Left colon (tissue), 2 donors: ENCODE results near the gene KLF16. TPM values are rescaled to one million over a fixed set of nuclear protein-coding genes. Genes with fewer than 3 reads are reported as not detected.
"Not testable (repeated sequence)": the region's sequence is repeated elsewhere in the genome, so short reads cannot be mapped to it uniquely, and the experiment has no call there.

ENCODE experiments used
- ATAC-seq: fragments of 200-7000 bp; cut with Tn5 transposase; one replicate; pipeline ENCODE4 v1.9.1; 2020; ENCODE audit warnings: mild to moderate bottlenecking, moderate library complexity
- DNase-seq, 2 donors: peaks; one replicate each; pipeline ENCODE4 v3.0.0-alpha.2; 2020
- intact Hi-C, 2 donors: fragments of 100-400 bp; cut with DNase I in 1 of 2; cut with micrococcal nuclease in 1 of 2; formaldehyde crosslinking; loops; one replicate each; pipeline versions ENCODE4 v1.11.2 to v1.14.0; 2022; cut with DNase I, micrococcal nuclease
- long read RNA-seq: library from polyadenylated mRNA; unstranded; transcript quantifications from one replicate; pipeline ENCODE4 v2.0.0, GENCODE V29; 2021
- total RNA-seq, 2 donors: library from RNA; stranded (reverse); fragmentation: NEBNext Ultra II Directional; extraction: Animal tissue kit (Norgen Biotek cat#: 25700); gene quantifications; one replicate each; pipeline ENCODE4 v1.2.1, GENCODE V29; 2021
- donor health status: DM: no; HTN: no; CAD: no.
- donor health status: DM: yes; HTN: yes; CAD: no.

KLF16 gene
- 10 to 100 TPM; 30.6 to 35.9 TPM for total RNA-seq
- long read RNA-seq, partial matches to known transcripts: 0 of 12 reads
- long read RNA-seq, other reads (novel, unspliced or antisense): 11 of 12 reads

GRCh38 chr19:1863328-1863637 is at the start of gene KLF16:
KLF16 (minus strand) TSS chr19:1863579; CDS start chr19:1863497, 82 bp downstream.
- DNase-seq (no peak), ATAC-seq (no peak)
- intact Hi-C loops: no loop called here

DNA sequence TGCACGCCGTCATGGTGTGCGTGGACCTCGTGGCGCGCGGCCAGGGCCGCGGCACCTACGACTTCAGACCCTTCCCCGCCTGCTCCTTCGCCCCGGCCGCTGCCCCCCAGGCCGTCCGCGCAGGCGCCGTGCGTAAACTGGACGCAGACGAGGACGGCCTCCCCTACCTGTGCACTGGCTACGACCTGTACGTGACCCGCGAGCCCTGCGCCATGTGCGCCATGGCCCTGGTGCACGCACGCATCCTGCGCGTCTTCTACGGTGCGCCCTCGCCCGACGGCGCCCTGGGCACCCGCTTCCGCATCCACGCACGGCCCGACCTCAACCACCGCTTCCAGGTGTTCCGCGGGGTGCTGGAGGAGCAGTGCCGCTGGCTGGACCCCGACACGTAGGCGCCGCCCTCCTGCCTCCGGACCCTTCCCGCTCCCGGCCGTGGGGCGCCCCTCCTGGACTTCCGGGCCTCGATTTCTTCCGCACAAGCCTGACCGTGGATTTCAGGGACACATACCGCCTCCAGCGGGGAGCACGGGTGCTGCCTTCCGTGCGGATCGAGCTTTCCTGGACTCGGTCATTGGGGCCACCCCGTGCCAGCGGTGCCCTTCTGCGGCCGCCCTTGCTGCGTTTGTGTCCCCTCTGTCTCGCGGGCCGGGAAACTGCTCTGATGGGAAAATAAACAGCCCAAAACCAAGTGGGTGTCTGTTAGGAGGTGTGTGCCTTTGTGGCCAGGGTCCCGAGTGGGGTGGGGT is 49.6 kb upstream of the KLF16 start:
- DNase-seq: no peak
- intact Hi-C loops: no loop called here
- no peak for ATAC-seq

- DNase-seq (peak; percentile 88 to 95), ATAC-seq (peak; percentile 69)
- intact Hi-C loops: no loop called here
Observed at GRCh38 chr19:1911995-1912394, 48.6 kb upstream of the KLF16 start.

DNA sequence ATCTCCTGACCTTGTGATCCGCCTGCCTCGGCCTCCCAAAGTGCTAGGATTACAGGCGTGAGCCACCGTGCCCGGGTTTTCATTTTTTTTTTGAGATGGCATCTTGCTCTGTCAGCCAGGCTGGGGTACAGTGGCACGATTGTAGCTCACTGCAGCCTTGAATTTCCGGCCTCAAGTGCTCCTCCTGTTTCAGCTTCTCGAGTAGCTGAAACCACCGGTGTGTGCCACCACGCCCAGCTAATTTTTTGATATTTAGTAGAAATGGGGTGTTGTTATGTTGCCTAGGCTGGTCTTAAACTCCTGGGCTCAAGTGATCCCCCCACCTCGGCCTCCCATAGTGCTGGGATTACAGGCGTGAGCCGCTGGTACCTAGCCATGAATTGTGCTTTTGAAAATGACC is 47.7 kb upstream of the KLF16 start:
- DNase-seq (no peak), ATAC-seq (no peak)
- intact Hi-C loops: no loop called here

DNA sequence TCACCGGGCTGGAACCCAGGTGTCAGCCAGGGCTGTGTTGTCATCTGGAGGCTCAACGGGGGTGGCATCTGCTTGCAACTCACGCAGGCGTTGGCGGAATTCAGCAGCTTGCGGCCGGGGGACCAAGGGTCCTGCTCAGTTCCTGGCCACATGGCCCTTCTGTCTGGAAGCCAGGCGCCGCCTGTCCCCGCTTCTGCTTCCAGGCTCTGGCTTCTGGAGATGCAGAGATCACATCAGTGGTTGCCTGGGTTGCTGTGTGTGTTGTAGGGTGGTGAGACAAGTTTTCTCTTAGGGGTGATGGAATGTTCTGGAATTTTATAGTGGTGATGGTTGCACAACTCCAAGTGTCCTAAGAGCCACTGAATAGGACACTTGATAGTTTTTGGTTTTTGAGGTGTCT is 46.8 kb upstream of the KLF16 start:
- no peak for ATAC-seq
- intact Hi-C loops: no loop called here
- no peak for DNase-seq

DNA sequence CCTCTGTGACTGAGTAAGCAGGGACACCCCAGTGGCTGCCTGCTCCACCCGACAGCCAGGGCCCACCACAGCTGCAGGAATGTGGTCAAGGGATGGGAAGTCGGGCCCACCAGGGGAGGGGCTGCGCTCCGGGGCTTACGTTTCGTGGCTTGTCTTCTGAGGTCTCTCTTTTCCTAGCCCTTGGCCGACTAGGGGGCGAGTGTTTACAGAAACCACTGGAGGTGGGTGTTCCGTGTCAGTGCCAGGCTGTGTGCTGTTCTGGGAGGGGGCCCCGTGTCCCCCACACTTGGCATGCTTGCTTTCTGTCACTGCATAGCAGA is 46.3 kb upstream of the KLF16 start:
- intact Hi-C loops: no loop called here
- DNase-seq (no peak), ATAC-seq (no peak)

DNA sequence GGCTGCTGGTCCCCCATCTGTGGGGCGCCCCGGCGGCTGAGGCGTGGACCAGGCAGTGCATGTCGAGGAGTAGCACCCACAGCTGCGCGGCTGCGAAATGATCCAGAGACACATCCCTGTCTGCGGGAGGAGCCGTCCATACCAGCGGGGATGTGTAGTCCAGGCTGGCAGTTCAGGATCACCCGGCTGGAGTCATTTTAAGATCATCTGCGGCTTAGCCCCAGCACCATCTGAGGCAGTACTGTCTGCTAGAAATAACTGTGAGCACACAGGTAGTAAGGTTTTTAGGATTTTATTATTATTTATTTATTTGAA is 44.9 kb upstream of the KLF16 start:
- DNase-seq (no peak), ATAC-seq (peak; percentile 1)
- intact Hi-C loops: no loop called here

DNA sequence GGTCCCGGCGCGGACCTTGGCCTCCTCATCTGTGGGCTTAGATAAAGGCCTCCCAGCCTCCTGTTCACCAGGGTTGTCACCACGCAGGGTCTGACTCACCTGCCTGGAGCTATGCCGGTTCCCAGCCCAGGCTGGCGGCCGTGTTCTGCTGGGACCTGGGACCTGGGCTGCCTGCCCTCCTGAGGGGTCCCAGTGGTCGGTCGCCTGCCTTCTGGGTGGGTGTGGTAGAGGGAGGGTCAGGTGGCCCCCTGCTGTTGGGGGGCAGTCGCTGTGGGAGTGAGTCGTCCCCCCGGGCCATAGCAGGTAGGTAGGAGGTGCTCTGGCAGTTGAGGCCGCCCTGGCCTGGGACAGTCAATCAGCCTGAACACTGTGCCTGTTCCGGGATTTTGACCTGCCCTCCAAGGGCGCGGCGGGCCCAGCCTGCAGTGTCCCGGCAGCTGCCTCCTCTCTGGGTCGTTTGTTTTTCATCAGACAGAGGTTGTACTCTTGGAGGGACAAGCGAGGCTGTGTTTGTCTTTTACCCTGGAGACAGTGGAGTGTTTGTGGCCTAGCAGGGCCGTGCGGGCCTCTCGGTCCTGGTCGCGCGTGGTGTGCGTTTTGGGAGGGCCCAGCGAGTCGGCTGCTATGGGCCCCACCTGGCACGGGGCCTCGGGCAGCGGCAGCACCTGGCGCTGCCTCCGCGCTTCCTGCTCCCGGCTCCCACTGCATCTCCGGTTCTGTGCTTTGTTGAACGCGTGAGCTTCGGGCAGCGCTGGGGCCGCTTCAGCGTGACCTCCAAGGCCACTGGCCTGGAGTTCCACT is 44.4 kb upstream of the KLF16 start:
- DNase-seq (peak; percentile 76 to 81), ATAC-seq (peak; percentile 62)
- intact Hi-C loops: no loop called here

GRCh38 chr19:1906985-1907562 is 43.7 kb upstream of the KLF16 start:
- DNase-seq: no peak
- ATAC-seq: no peak
- intact Hi-C loops: no loop called here

- ATAC-seq: no peak
- intact Hi-C loops: no loop called here
- no peak for DNase-seq
Observed at GRCh38 chr19:1905863-1906375, 42.5 kb upstream of the KLF16 start.

GRCh38 chr19:1905110-1905862 is 41.9 kb upstream of the KLF16 start, which contains the start of the genes ADAT3 and SCAMP4:
ADAT3 (plus strand) TSS chr19:1905399; CDS start chr19:1912048, 6,649 bp downstream.
SCAMP4 (plus strand) TSS chr19:1905399; CDS start chr19:1915020, 9,621 bp downstream.
- intact Hi-C loops: no loop called here
- DNase-seq (peak; percentile 99 to 100), ATAC-seq (peak; percentile 79)

- intact Hi-C loops: no loop called here
- DNase-seq (no peak), ATAC-seq (no peak)
Observed at GRCh38 chr19:1904860-1905109, 41.4 kb upstream of the KLF16 start.

- no peak for DNase-seq
- ATAC-seq: no peak
- intact Hi-C loops: no loop called here
Observed at GRCh38 chr19:1902923-1903322, 39.5 kb upstream of the KLF16 start.

DNA sequence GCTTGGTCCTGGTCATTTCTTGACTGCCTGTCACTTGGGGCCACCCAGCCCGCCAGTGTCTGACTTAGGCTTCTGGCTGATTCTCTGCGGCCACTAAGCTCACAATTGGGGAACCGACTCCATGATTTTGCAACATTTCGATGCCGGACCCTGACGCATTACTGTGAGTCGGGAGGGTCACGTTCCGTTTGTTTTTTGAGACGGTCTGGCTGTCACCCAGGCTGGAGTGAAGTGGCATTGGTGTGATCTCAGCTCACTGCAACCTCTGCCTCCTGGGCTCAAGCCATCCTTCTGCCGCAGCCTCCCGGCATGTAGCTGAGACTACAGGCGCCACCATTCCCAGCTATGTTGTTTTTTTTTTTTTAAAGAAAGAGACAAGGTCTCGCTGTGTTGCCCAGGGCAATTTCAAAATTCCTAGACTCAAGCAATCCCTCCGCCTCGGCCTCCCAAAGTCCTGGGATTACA is 38.6 kb upstream of the KLF16 start:
- intact Hi-C loops: no loop called here
- DNase-seq: no peak

DNA sequence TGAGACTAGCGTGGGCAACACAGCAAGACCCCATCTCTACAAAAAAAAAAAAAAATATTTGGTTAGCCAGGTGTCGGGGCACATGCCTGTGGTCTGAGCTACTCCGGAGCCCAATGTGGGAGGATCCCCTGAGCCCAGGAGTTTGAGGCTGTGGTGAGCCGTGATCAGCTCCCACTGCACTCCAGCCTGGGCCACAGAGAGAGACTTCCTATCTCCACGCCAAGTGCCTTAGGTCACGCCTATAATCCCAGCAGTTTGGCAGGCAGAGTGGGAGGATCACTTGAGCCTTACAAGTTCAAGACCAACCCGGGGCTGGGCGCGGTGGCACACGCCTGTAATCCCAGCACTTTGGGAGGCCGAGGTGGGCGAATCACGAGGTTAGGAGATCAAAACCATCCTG is 33.1 kb upstream of the KLF16 start:
- no peak for DNase-seq
- ATAC-seq: no peak
- intact Hi-C loops: no loop called here

More for the DNA sequence above, 38.6 kb upstream of the KLF16 start:
- no peak for ATAC-seq

- intact Hi-C loops: no loop called here
Observed at GRCh38 chr19:1893791-1894190, 30.4 kb upstream of the KLF16 start.

DNA sequence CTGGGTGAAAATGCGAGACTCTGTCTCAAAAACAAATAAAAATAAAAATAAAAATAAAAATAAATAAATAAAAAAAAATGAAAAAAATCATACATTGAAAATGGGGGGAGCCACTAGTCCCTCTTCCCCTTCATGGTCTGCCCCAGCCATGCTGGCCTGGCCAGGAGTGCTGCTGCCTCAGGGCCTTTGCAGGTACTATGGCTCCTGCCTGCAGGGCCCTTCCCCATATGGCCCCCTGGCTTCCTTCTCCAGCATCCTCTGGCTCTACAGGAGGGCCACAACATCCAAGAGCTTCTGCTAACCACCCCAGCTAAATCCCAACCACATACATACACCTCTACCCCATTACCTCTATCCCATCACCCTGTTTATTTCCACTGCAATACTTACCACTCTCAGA is 26.5 kb upstream of the KLF16 start:
- intact Hi-C loops: no loop called here
- DNase-seq (no peak), ATAC-seq (no peak)

More at GRCh38 chr19:1893791-1894190, 30.4 kb upstream of the KLF16 start:
- ATAC-seq: no peak
- no peak for DNase-seq

- DNase-seq: no peak
- intact Hi-C loops: no loop called here
- ATAC-seq: no peak
Observed at GRCh38 chr19:1888385-1888784, 25.0 kb upstream of the KLF16 start.

DNA sequence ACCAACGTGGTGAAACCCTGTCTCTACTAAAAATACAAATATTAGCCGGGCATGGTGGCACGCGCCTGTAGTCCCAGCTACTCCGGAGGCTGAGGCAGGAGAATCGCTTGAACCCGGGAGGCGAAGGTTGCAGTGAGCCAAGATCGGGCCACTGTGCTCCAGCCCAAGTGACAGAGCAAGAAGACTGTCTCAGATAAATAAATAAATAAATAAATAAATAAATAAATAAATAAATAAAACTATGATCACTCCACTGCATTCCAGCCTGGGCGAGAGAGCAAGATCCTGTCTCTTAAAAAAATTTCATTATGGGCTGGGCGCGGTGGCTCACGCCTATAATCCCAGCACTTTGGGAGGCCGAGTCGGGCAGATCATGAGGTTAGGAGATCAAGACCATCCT is 23.0 kb upstream of the KLF16 start:
- ATAC-seq, intact Hi-C loops, DNase-seq: not testable (repeated sequence)
